ENCODE measurements around the gene FHIP2A. TPM values are rescaled to one million over a fixed set of nuclear protein-coding genes. Genes with fewer than 3 reads are reported as not detected.

The FHIP2A gene
- total and polyA plus RNA-seq, 2 donors = 12.1 to 14.6 TPM

DNA sequence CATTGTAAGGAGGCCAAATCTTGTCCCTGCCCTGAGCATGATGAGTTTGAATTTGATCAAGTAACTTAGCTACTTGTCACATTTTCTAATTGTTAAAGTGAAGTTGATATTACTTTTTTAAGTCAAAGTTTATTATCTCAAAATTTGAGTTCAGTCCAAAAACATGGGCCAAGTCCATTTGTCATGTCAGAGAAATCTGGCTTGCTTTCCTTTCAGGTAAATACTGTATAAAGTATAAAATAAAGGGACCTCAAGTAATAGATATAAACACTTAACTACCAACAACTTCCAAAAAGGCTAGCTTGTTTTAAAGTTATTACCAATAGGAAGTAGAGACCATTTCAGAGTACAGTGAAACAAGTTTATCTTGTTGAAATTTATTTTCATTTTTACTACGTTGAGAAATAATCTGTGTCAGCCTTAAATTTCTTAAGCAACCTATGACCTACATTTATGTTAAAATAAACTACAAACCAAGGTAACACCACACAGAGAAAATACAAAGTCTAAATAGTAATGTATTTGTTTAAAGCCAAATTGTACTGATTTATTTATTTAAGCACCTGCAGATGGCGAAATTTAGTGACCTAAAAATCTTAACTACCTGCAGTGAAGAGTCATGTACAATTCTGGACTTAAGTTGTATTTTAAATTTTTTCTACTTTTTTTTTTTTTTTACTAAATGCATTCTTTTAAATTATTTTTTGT lies 36.5 kb downstream of the FHIP2A start:
- WGBS = 93% methylated on average over 2 of the region's 2 CpGs

DNA sequence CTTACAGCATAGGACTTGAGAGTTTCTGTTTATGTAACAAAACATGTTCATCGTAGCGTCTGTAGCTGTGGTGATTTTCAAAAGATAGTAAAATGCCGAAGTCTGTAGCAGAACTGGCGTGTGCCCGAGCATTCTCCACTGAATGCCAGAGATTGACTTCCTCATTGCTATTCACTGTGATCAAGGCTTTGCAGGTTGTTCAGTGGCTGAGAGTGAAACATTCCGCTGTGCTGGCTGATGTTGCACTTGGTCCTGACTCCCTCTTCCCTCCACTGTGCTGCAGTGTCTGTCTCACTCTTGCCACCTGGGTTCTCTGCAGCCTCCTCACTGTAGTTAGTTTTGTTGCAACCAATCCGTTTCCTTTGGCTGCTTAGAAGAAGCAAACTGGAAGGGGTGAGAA lies 37.6 kb downstream of the FHIP2A start:
- no peaks in the 10 kb centered on the region for H3K9me3 ChIP-seq (ENCODE audit: control insufficient read depth in 2 of 2, insufficient read depth in 1 of 2, low read length in 1 of 2)
- peaks cover 22 to 50% of the 10 kb centered on the region in 2 donors for H3K36me3 ChIP-seq (ENCODE audit: control insufficient read depth in 2 of 2, insufficient read depth in 2 of 2, low read length in 1 of 2)
- no peaks in the 10 kb centered on the region for H3K27me3 ChIP-seq (ENCODE audit: control insufficient read depth in 2 of 2, insufficient read depth in 1 of 2, low read length in 1 of 2)
- no peak for DNase-seq (ENCODE audit: low read depth in 6 of 9, low spot score in 9 of 9)
- H3K4me3 ChIP-seq (ENCODE audit: low read length in 2 of 2) = no peak overlapping the region
- WGBS = 98% methylated on average over 7 of the region's 7 CpGs
- no peaks in the 10 kb centered on the region for H3K4me1 ChIP-seq (ENCODE audit: control insufficient read depth in 2 of 2, insufficient read depth in 2 of 2, low read length in 2 of 2)
- H3K27ac ChIP-seq (ENCODE audit: low read depth in 1 of 2, low read length in 1 of 2) = no peak overlapping the region

More for the DNA sequence above, 36.5 kb downstream of the FHIP2A start:
- Histone ChIP-seq H3K27me3 (ENCODE audit: control insufficient read depth in 2 of 2, insufficient read depth in 1 of 2, low read length in 1 of 2) (no peaks in the 10 kb centered on the region), H3K4me3 (ENCODE audit: low read length in 2 of 2) (no peak overlapping the region), H3K36me3 (ENCODE audit: control insufficient read depth in 2 of 2, insufficient read depth in 2 of 2, low read length in 1 of 2) (peaks cover 22 to 50% of the 10 kb centered on the region in 2 donors), H3K9me3 (ENCODE audit: control insufficient read depth in 2 of 2, insufficient read depth in 1 of 2, low read length in 1 of 2) (no peaks in the 10 kb centered on the region), H3K4me1 (ENCODE audit: control insufficient read depth in 2 of 2, insufficient read depth in 2 of 2, low read length in 2 of 2) (no peaks in the 10 kb centered on the region), H3K27ac (ENCODE audit: low read depth in 1 of 2, low read length in 1 of 2) (no peak overlapping the region)
- no peak for DNase-seq (ENCODE audit: low read depth in 6 of 9, low spot score in 9 of 9)

DNA sequence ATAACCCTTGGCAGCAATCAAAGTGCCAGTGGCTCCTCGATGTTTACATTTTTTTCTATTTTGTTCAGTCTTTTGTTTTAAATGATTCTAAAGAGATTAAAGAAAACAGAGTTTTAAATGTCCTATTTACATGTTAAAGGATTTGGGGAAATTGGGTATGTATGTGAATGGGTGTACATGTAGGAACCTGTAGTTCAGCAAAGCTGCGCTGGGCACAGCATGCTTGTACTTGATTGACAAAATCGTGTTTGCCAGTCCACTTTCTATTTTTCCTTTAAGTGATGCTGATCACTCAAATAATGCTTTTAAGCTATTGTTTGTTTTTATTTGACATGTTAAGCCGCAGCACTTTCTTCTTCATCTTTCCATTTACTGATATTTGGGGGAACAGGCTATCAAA lies 40.9 kb downstream of the FHIP2A start:
- H3K36me3 ChIP-seq (ENCODE audit: control insufficient read depth in 2 of 2, insufficient read depth in 2 of 2, low read length in 1 of 2) = peaks cover 20 to 30% of the 10 kb centered on the region in 2 donors
- no peaks in the 10 kb centered on the region for H3K4me1 ChIP-seq (ENCODE audit: control insufficient read depth in 2 of 2, insufficient read depth in 2 of 2, low read length in 2 of 2)
- no peak for DNase-seq (ENCODE audit: low read depth in 6 of 9, low spot score in 9 of 9)
- H3K27me3 ChIP-seq (ENCODE audit: control insufficient read depth in 2 of 2, insufficient read depth in 1 of 2, low read length in 1 of 2) = no peaks in the 10 kb centered on the region
- no peaks in the 10 kb centered on the region for H3K9me3 ChIP-seq (ENCODE audit: control insufficient read depth in 2 of 2, insufficient read depth in 1 of 2, low read length in 1 of 2)
- no peak overlapping the region for H3K4me3 ChIP-seq (ENCODE audit: low read length in 2 of 2)
- WGBS = 97% methylated on average over 4 of the region's 4 CpGs
- no peak overlapping the region for H3K27ac ChIP-seq (ENCODE audit: low read depth in 1 of 2, low read length in 1 of 2)

DNA sequence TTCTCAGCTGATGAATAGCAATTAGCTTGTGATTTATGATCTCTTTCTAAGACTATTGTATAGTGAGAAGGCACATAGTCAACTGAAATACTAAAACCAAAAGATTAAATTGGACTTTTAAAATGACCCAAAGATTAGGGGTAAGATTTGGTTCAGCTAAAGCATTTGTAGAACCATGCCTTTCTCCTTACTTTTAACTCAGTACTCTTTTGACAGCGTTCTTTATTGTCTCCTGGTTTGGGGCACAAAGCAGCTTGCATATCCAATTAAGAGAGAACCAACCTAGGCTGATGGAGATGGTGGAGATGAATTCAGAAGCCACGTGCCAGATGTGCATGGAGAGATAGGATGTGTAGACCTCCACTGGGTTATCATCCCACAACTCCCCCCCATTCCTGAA lies 45.8 kb downstream of the FHIP2A start:
- H3K36me3 ChIP-seq (ENCODE audit: control insufficient read depth in 2 of 2, insufficient read depth in 2 of 2, low read length in 1 of 2) = peaks cover 3% of the 10 kb centered on the region in 2 donors
- no peaks in the 10 kb centered on the region for H3K4me1 ChIP-seq (ENCODE audit: control insufficient read depth in 2 of 2, insufficient read depth in 2 of 2, low read length in 2 of 2)
- H3K9me3 ChIP-seq (ENCODE audit: control insufficient read depth in 2 of 2, insufficient read depth in 1 of 2, low read length in 1 of 2) = no peaks in the 10 kb centered on the region
- H3K27me3 ChIP-seq (ENCODE audit: control insufficient read depth in 2 of 2, insufficient read depth in 1 of 2, low read length in 1 of 2) = no peaks in the 10 kb centered on the region
- DNase-seq (ENCODE audit: low read depth in 6 of 9, low spot score in 9 of 9) = no peak
- H3K4me3 ChIP-seq (ENCODE audit: low read length in 2 of 2) = no peak overlapping the region
- H3K27ac ChIP-seq (ENCODE audit: low read depth in 1 of 2, low read length in 1 of 2) = no peak overlapping the region
- 96% methylated on average over 2 of the region's 2 CpGs for WGBS

DNA sequence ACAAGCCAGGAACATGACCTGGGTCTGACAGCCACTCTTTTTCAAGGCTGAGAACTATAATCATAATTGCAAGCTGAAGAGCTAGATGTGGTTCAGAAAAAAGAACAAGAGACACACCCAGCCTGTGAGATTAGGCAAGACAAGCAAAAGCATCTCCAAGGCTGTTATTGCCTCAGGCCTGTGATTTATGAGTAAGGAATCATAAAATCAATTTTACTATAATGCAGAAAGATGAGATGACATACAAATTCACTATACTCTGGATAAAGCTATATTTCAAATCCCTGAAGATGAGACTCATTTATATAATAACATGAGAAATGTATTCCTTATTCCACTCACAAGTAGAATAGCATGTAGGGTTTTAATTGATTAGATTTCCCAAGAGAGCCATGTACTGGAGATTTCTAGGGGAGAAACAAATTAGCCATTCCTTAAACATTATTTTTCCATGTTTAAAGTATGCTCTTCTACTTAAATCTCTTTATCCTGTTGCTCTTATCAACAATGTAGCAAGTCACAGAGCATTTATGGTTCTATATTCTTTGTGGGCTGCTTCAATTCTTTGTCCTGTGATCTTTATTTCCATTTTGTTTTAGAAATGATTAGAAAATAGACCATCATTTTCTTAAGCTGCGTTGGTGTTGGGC lies 47.4 kb downstream of the FHIP2A start:
- 99% methylated on average over 1 of the region's 1 CpG for WGBS
- H3K27ac ChIP-seq (ENCODE audit: low read depth in 1 of 2, low read length in 1 of 2) = no peak overlapping the region
- H3K27me3 ChIP-seq (ENCODE audit: control insufficient read depth in 2 of 2, insufficient read depth in 1 of 2, low read length in 1 of 2) = no peaks in the 10 kb centered on the region
- no peaks in the 10 kb centered on the region for H3K4me1 ChIP-seq (ENCODE audit: control insufficient read depth in 2 of 2, insufficient read depth in 2 of 2, low read length in 2 of 2)
- no peak for DNase-seq (ENCODE audit: low read depth in 6 of 9, low spot score in 9 of 9)
- H3K36me3 ChIP-seq (ENCODE audit: control insufficient read depth in 2 of 2, insufficient read depth in 2 of 2, low read length in 1 of 2) = no peaks in the 10 kb centered on the region
- H3K9me3 ChIP-seq (ENCODE audit: control insufficient read depth in 2 of 2, insufficient read depth in 1 of 2, low read length in 1 of 2) = no peaks in the 10 kb centered on the region
- no peak overlapping the region for H3K4me3 ChIP-seq (ENCODE audit: low read length in 2 of 2)

DNA sequence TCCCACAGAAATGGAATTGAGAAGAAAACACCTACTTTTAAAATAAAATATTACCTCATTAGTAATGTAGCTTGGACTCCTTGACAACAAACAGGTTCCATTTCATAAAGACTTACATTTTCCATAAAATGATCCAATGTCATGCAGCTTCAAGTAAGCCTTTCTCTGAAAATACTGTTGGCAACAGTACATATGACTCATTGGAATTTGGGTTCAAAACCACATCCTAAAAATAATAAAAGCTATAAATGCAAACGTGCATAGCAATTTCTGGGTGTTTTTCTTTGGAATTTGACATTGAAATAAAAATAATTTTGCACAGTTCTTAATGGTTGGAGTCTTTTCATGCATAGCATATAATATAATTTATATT lies 47.9 kb downstream of the FHIP2A start:
- no peak overlapping the region for H3K27ac ChIP-seq (ENCODE audit: low read depth in 1 of 2, low read length in 1 of 2)
- no peaks in the 10 kb centered on the region for H3K36me3 ChIP-seq (ENCODE audit: control insufficient read depth in 2 of 2, insufficient read depth in 2 of 2, low read length in 1 of 2)
- WGBS = 36% methylated on average over 1 of the region's 1 CpG
- H3K4me1 ChIP-seq (ENCODE audit: control insufficient read depth in 2 of 2, insufficient read depth in 2 of 2, low read length in 2 of 2) = no peaks in the 10 kb centered on the region
- H3K4me3 ChIP-seq (ENCODE audit: low read length in 2 of 2) = no peak overlapping the region
- no peaks in the 10 kb centered on the region for H3K9me3 ChIP-seq (ENCODE audit: control insufficient read depth in 2 of 2, insufficient read depth in 1 of 2, low read length in 1 of 2)
- no peak for DNase-seq (ENCODE audit: low read depth in 6 of 9, low spot score in 9 of 9)
- no peaks in the 10 kb centered on the region for H3K27me3 ChIP-seq (ENCODE audit: control insufficient read depth in 2 of 2, insufficient read depth in 1 of 2, low read length in 1 of 2)

DNA sequence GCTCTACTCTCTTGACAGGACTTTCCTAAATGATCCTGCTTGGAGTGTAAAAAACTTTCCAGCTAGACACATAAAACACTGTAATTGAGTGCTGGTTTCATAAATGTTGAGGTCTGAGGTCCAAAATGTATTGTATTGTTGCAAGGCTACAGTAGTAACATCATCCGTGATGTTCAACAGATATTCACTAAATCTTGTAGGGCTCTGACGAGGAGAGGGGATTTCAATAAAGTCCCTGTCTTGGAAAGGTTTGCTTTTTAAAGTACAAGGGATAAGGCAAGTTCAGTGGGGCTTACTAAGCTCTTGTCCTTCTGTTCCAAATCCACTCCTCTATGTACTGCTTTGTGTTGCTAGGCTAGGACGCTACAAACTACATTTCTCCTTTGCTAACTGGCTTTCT lies 48.9 kb downstream of the FHIP2A start:
- H3K27ac ChIP-seq (ENCODE audit: low read depth in 1 of 2, low read length in 1 of 2) = no peak overlapping the region
- 98% methylated on average over 3 of the region's 3 CpGs for WGBS
- no peak for DNase-seq (ENCODE audit: low read depth in 6 of 9, low spot score in 9 of 9)

DNA sequence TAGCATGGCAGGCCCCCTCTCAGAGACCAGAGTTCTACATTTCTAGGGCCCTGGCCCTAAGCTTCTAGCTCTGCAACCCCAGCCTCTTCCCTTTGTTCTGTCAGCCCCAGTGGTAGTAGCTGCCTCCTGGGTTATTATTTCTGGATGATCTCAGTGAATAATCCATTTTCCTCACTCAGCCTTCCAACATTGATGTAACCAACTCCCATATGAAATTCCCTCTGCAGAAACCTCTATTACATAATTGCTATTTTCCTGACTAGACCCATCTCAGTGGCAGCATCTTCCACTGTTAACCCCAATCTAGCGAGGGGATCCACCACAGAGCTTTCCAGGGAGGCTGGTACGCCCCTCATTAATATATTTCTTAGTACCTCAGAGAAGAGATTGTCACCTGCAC lies 49.8 kb downstream of the FHIP2A start:
- Histone ChIP-seq H3K27me3 (ENCODE audit: control insufficient read depth in 2 of 2, insufficient read depth in 1 of 2, low read length in 1 of 2) (peaks cover 0 to 6% of the 10 kb centered on the region in 2 donors), H3K9me3 (ENCODE audit: control insufficient read depth in 2 of 2, insufficient read depth in 1 of 2, low read length in 1 of 2) (no peaks in the 10 kb centered on the region), H3K4me1 (ENCODE audit: control insufficient read depth in 2 of 2, insufficient read depth in 2 of 2, low read length in 2 of 2) (peaks cover 0 to 3% of the 10 kb centered on the region in 2 donors), H3K4me3 (ENCODE audit: low read length in 2 of 2) (no peak overlapping the region), H3K36me3 (ENCODE audit: control insufficient read depth in 2 of 2, insufficient read depth in 2 of 2, low read length in 1 of 2) (no peaks in the 10 kb centered on the region), H3K27ac (ENCODE audit: low read depth in 1 of 2, low read length in 1 of 2) (no peak overlapping the region)
- 97% methylated on average over 2 of the region's 2 CpGs for WGBS
- no peak for DNase-seq (ENCODE audit: low read depth in 6 of 9, low spot score in 9 of 9)

More for the DNA sequence above, 48.9 kb downstream of the FHIP2A start:
- H3K4me1 ChIP-seq (ENCODE audit: control insufficient read depth in 2 of 2, insufficient read depth in 2 of 2, low read length in 2 of 2) = peaks cover 0 to 3% of the 10 kb centered on the region in 2 donors
- H3K27me3 ChIP-seq (ENCODE audit: control insufficient read depth in 2 of 2, insufficient read depth in 1 of 2, low read length in 1 of 2) = peaks cover 0 to 5% of the 10 kb centered on the region in 2 donors
- H3K9me3 ChIP-seq (ENCODE audit: control insufficient read depth in 2 of 2, insufficient read depth in 1 of 2, low read length in 1 of 2) = no peaks in the 10 kb centered on the region
- no peak overlapping the region for H3K4me3 ChIP-seq (ENCODE audit: low read length in 2 of 2)
- no peaks in the 10 kb centered on the region for H3K36me3 ChIP-seq (ENCODE audit: control insufficient read depth in 2 of 2, insufficient read depth in 2 of 2, low read length in 1 of 2)

Measured in thymus (tissue), 11 donors.